Body of pancreas (tissue), 4 donors: ENCODE data around the gene SOX8.

Source experiments
- POLR2A ChIP-seq, 3 donors: fragments of 450-650 bp; IDR thresholded peaks; one replicate each; pipeline ENCODE4 v1.6.1; 2016; ENCODE audit warnings: antibody characterized with exemption in 3 of 3, mild to moderate bottlenecking in 2 of 3
- TF ChIP-seq, protein P1 (sequence below), 7 experiments: fragments of 450-650 bp in 4 of 7; fragments of 200-600 bp in 3 of 7; sonication (generic) in 3 of 7; IDR thresholded peaks; one replicate each; pipeline ENCODE4 v1.5.1; 2016 to 2019; ENCODE audit warnings: antibody characterized with exemption in 7 of 7

- TF ChIP-seq, protein P1, sequence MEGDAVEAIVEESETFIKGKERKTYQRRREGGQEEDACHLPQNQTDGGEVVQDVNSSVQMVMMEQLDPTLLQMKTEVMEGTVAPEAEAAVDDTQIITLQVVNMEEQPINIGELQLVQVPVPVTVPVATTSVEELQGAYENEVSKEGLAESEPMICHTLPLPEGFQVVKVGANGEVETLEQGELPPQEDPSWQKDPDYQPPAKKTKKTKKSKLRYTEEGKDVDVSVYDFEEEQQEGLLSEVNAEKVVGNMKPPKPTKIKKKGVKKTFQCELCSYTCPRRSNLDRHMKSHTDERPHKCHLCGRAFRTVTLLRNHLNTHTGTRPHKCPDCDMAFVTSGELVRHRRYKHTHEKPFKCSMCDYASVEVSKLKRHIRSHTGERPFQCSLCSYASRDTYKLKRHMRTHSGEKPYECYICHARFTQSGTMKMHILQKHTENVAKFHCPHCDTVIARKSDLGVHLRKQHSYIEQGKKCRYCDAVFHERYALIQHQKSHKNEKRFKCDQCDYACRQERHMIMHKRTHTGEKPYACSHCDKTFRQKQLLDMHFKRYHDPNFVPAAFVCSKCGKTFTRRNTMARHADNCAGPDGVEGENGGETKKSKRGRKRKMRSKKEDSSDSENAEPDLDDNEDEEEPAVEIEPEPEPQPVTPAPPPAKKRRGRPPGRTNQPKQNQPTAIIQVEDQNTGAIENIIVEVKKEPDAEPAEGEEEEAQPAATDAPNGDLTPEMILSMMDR (IDR thresholded peaks at IDR 0.05), result no peak
- TF ChIP-seq POLR2A (IDR thresholded peaks at IDR 0.05), result no peak
These were observed 10.2 kb downstream of the SOX8 start for GRCh38 chr16:991773-992172.
